WERI-Rb-1 (cell line): ENCODE results near the gene AFMID.

Experiments
- DNase-seq: peaks from one replicate; pipeline ENCODE4 v3.0.0-alpha.2; 2020
- H3K27ac ChIP-seq: fragments of 250-450 bp; sonication (Bioruptor Pico); 2 replicates; pipeline ENCODE4 v1.5.1; 2020; ENCODE audit warnings: mild to moderate bottlenecking, moderate library complexity
- H3K27me3 ChIP-seq: fragments of 250-450 bp; sonication (Bioruptor Pico); 2 replicates; pipeline ENCODE4 v1.5.1; 2021; ENCODE audit warnings: mild to moderate bottlenecking, low read depth, moderate library complexity; ENCODE audit not compliant: insufficient read depth, severe bottlenecking
- H3K36me3 ChIP-seq: fragments of 250-450 bp; sonication (Bioruptor Pico); 2 replicates; pipeline ENCODE4 v1.5.1; 2020; ENCODE audit warnings: mild to moderate bottlenecking, moderate library complexity
- H3K4me3 ChIP-seq: 2 replicates; pipeline ENCODE4 v1.5.1; 2011; ENCODE audit warnings: low read depth, mild to moderate bottlenecking, control low read depth, low read length
- H3K9me3 ChIP-seq: fragments of 250-450 bp; sonication (Bioruptor Pico); 2 replicates; pipeline ENCODE4 v1.5.1; 2021; ENCODE audit warnings: mild to moderate bottlenecking, moderate library complexity; ENCODE audit not compliant: severe bottlenecking
- CTCF ChIP-seq: IDR thresholded peaks from 2 replicates; pipeline ENCODE4 v1.5.1; 2011; ENCODE audit warnings: low read depth, mild to moderate bottlenecking, control low read depth, inconsistent platforms, low read length

Gene AFMID

GRCh38 chr17:78146471-78146869 is 40.7 kb upstream of the AFMID start:
- DNase-seq: no peak
- Histone ChIP-seq H3K9me3 (no peaks in the 10 kb centered on the region), H3K36me3 (no peaks in the 10 kb centered on the region), H3K27ac (no peak overlapping the region), H3K4me3 (no peak overlapping the region), H3K27me3 (no peaks in the 10 kb centered on the region)
- no peak for TF ChIP-seq CTCF

- no peaks in the 10 kb centered on the region for H3K9me3 ChIP-seq
- H3K27ac ChIP-seq: no peak overlapping the region; the same call in 1 of the 2 replicates
- no peaks in the 10 kb centered on the region for H3K36me3 ChIP-seq
- no peak for DNase-seq
- H3K27me3 ChIP-seq: no peaks in the 10 kb centered on the region
- TF ChIP-seq CTCF: no peak
- no peak overlapping the region for H3K4me3 ChIP-seq
Measured at GRCh38 chr17:78146881-78147280, 40.3 kb upstream of the AFMID start.

GRCh38 chr17:78147315-78147998 is 39.7 kb upstream of the AFMID start:
- Histone ChIP-seq H3K27ac (no peak overlapping the region; the same call in 1 of the 2 replicates), H3K4me3 (no peak overlapping the region), H3K36me3 (no peaks in the 10 kb centered on the region), H3K27me3 (no peaks in the 10 kb centered on the region), H3K9me3 (no peaks in the 10 kb centered on the region)
- DNase-seq: no peak
- no peak for TF ChIP-seq CTCF

- H3K27ac ChIP-seq: no peak overlapping the region
- H3K4me3 ChIP-seq: no peak overlapping the region
- H3K27me3 ChIP-seq: no peaks in the 10 kb centered on the region
- TF ChIP-seq CTCF: no peak
- H3K9me3 ChIP-seq: no peaks in the 10 kb centered on the region
- no peak for DNase-seq
- H3K36me3 ChIP-seq: no peaks in the 10 kb centered on the region
Measured at GRCh38 chr17:78148286-78149016, 38.7 kb upstream of the AFMID start.

- Histone ChIP-seq H3K9me3 (no peaks in the 10 kb centered on the region), H3K36me3 (no peaks in the 10 kb centered on the region), H3K27ac (no peak overlapping the region), H3K27me3 (no peaks in the 10 kb centered on the region), H3K4me3 (no peak overlapping the region)
- no peak for TF ChIP-seq CTCF
- no peak for DNase-seq
Measured at GRCh38 chr17:78151514-78152008, 35.6 kb upstream of the AFMID start.
